ENCODE measurements around the gene HCN3.
A peak's percentile ranks its signal among the peaks of the same experiment; 100 is the strongest.

HCN3 gene

DNA sequence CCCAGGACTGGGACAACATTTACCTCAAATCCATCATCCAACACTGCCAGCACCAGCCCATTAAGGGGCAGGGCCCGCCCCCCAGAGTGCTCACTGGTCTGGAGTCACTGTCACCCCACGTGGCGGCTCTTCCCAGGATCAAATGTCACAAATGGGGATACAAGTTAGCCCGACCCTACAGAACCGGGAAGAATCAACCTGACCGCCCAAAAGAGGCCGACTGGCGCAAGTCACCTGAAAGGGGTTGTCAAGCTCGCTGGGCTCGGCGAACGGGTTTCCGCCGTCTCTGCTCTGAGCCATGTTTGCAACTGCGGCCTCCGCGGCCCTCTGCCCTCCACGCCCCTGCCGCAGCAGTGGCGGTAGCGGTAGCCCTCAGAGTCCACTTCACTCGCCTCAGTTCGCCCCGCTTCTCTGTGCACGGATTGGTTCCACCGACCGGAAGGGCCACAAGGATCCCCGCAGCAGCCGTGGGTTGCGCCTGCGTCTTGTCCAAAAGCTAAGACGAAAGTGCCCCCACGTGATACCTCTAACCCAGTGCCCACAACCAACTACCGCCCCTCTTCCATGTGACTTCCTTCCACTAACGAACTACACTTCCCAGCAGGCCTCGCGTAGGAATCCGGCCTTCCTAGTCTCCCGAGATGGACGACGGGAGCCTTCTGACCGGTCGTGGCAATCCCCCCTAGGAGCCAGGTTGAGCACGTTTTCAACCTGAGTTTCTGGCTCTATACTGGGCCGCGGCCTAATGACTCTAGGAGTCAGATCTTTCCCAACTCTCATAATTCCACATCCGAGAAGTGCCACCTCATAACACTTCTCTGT lies 15.2 kb upstream of the HCN3 start, which contains the start of gene SCAMP3 (continued):
- TF ChIP-seq, protein P1, sequence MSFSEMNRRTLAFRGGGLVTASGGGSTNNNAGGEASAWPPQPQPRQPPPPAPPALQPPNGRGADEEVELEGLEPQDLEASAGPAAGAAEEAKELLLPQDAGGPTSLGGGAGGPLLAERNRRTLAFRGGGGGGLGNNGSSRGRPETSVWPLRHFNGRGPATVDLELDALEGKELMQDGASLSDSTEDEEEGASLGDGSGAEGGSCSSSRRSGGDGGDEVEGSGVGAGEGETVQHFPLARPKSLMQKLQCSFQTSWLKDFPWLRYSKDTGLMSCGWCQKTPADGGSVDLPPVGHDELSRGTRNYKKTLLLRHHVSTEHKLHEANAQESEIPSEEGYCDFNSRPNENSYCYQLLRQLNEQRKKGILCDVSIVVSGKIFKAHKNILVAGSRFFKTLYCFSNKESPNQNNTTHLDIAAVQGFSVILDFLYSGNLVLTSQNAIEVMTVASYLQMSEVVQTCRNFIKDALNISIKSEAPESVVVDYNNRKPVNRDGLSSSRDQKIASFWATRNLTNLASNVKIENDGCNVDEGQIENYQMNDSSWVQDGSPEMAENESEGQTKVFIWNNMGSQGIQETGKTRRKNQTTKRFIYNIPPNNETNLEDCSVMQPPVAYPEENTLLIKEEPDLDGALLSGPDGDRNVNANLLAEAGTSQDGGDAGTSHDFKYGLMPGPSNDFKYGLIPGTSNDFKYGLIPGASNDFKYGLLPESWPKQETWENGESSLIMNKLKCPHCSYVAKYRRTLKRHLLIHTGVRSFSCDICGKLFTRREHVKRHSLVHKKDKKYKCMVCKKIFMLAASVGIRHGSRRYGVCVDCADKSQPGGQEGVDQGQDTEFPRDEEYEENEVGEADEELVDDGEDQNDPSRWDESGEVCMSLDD (tag by site-specific recombination; IDR thresholded peaks at IDR 0.05), result peak; percentile 59; the same call in 1 of the 2 replicates
- TF ChIP-seq ZNF785 (tag by site-specific recombination; IDR thresholded peaks at IDR 0.05) (no peak), ZIC2 (tag by site-specific recombination; IDR thresholded peaks at IDR 0.05) (no peak), ZNF658 (tag by site-specific recombination; IDR thresholded peaks at IDR 0.05) (no peak), ZNF404 (tag by site-specific recombination; IDR thresholded peaks at IDR 0.05) (no peak), ZNF175 (tag by site-specific recombination; IDR thresholded peaks at IDR 0.05) (no peak), ZNF596 (tag by site-specific recombination; IDR thresholded peaks at IDR 0.05) (no peak), ZBTB17 (tag by site-specific recombination; IDR thresholded peaks at IDR 0.05) (peak; percentile 97), ZNF302 (tag by site-specific recombination; IDR thresholded peaks at IDR 0.05; ENCODE audit: low read depth) (no peak), ZNF341 (tag by site-specific recombination; IDR thresholded peaks at IDR 0.05; ENCODE audit: low read depth) (peak; percentile 74), GFI1B (tag by site-specific recombination; IDR thresholded peaks at IDR 0.05) (no peak), HOXA7 (CRISPR knock-in tag; IDR thresholded peaks at IDR 0.05; ENCODE audit: borderline replicate concordance) (no peak), ZNF530 (tag by site-specific recombination; IDR thresholded peaks at IDR 0.05; ENCODE audit: low read depth) (no peak), ZNF169 (tag by site-specific recombination; IDR thresholded peaks at IDR 0.05) (no peak), ZNF394 (tag by site-specific recombination; IDR thresholded peaks at IDR 0.05; ENCODE audit: borderline replicate concordance) (peak; percentile 70; the same call in 1 of the 2 replicates), ZNF146 (tag by site-specific recombination; IDR thresholded peaks at IDR 0.05) (no peak), ZNF843 (tag by site-specific recombination; IDR thresholded peaks at IDR 0.05) (peak; percentile 53; the same call in 1 of the 2 replicates), SCRT2 (tag by site-specific recombination; IDR thresholded peaks at IDR 0.05) (no peak)
- TF ChIP-seq, protein P2, sequence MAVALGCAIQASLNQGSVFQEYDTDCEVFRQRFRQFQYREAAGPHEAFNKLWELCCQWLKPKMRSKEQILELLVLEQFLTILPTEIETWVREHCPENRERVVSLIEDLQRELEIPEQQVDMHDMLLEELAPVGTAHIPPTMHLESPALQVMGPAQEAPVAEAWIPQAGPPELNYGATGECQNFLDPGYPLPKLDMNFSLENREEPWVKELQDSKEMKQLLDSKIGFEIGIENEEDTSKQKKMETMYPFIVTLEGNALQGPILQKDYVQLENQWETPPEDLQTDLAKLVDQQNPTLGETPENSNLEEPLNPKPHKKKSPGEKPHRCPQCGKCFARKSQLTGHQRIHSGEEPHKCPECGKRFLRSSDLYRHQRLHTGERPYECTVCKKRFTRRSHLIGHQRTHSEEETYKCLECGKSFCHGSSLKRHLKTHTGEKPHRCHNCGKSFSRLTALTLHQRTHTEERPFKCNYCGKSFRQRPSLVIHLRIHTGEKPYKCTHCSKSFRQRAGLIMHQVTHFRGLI (tag by site-specific recombination; IDR thresholded peaks at IDR 0.05), result 0 out of 2 replicates have a peak, but pooled peaks have one; percentile 45
- TF ChIP-seq, protein P3, sequence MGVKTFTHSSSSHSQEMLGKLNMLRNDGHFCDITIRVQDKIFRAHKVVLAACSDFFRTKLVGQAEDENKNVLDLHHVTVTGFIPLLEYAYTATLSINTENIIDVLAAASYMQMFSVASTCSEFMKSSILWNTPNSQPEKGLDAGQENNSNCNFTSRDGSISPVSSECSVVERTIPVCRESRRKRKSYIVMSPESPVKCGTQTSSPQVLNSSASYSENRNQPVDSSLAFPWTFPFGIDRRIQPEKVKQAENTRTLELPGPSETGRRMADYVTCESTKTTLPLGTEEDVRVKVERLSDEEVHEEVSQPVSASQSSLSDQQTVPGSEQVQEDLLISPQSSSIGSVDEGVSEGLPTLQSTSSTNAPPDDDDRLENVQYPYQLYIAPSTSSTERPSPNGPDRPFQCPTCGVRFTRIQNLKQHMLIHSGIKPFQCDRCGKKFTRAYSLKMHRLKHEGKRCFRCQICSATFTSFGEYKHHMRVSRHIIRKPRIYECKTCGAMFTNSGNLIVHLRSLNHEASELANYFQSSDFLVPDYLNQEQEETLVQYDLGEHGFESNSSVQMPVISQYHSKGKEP (tag by site-specific recombination; IDR thresholded peaks at IDR 0.05), result no peak
- TF ChIP-seq, protein P4, sequence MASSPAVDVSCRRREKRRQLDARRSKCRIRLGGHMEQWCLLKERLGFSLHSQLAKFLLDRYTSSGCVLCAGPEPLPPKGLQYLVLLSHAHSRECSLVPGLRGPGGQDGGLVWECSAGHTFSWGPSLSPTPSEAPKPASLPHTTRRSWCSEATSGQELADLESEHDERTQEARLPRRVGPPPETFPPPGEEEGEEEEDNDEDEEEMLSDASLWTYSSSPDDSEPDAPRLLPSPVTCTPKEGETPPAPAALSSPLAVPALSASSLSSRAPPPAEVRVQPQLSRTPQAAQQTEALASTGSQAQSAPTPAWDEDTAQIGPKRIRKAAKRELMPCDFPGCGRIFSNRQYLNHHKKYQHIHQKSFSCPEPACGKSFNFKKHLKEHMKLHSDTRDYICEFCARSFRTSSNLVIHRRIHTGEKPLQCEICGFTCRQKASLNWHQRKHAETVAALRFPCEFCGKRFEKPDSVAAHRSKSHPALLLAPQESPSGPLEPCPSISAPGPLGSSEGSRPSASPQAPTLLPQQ (tag by site-specific recombination; IDR thresholded peaks at IDR 0.05), result peak; percentile 41; the same call in 1 of the 2 replicates
- TF ChIP-seq, protein P5, sequence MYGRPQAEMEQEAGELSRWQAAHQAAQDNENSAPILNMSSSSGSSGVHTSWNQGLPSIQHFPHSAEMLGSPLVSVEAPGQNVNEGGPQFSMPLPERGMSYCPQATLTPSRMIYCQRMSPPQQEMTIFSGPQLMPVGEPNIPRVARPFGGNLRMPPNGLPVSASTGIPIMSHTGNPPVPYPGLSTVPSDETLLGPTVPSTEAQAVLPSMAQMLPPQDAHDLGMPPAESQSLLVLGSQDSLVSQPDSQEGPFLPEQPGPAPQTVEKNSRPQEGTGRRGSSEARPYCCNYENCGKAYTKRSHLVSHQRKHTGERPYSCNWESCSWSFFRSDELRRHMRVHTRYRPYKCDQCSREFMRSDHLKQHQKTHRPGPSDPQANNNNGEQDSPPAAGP (tag by site-specific recombination; IDR thresholded peaks at IDR 0.05), result peak; percentile 36; the same call in 1 of the 2 replicates
- TF ChIP-seq, protein P6, sequence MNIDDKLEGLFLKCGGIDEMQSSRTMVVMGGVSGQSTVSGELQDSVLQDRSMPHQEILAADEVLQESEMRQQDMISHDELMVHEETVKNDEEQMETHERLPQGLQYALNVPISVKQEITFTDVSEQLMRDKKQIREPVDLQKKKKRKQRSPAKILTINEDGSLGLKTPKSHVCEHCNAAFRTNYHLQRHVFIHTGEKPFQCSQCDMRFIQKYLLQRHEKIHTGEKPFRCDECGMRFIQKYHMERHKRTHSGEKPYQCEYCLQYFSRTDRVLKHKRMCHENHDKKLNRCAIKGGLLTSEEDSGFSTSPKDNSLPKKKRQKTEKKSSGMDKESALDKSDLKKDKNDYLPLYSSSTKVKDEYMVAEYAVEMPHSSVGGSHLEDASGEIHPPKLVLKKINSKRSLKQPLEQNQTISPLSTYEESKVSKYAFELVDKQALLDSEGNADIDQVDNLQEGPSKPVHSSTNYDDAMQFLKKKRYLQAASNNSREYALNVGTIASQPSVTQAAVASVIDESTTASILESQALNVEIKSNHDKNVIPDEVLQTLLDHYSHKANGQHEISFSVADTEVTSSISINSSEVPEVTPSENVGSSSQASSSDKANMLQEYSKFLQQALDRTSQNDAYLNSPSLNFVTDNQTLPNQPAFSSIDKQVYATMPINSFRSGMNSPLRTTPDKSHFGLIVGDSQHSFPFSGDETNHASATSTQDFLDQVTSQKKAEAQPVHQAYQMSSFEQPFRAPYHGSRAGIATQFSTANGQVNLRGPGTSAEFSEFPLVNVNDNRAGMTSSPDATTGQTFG (tag by site-specific recombination; IDR thresholded peaks at IDR 0.05; ENCODE audit: borderline replicate concordance), result no peak
- TF ChIP-seq, protein P7, sequence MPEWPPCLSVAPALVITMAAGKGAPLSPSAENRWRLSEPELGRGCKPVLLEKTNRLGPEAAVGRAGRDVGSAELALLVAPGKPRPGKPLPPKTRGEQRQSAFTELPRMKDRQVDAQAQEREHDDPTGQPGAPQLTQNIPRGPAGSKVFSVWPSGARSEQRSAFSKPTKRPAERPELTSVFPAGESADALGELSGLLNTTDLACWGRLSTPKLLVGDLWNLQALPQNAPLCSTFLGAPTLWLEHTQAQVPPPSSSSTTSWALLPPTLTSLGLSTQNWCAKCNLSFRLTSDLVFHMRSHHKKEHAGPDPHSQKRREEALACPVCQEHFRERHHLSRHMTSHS (tag by site-specific recombination; IDR thresholded peaks at IDR 0.05), result no peak
- TF ChIP-seq, protein P8, sequence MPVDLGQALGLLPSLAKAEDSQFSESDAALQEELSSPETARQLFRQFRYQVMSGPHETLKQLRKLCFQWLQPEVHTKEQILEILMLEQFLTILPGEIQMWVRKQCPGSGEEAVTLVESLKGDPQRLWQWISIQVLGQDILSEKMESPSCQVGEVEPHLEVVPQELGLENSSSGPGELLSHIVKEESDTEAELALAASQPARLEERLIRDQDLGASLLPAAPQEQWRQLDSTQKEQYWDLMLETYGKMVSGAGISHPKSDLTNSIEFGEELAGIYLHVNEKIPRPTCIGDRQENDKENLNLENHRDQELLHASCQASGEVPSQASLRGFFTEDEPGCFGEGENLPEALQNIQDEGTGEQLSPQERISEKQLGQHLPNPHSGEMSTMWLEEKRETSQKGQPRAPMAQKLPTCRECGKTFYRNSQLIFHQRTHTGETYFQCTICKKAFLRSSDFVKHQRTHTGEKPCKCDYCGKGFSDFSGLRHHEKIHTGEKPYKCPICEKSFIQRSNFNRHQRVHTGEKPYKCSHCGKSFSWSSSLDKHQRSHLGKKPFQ (tag by site-specific recombination; IDR thresholded peaks at IDR 0.05), result no peak; the same call in 1 of the 2 replicates

Data from HEK293 (cell line).